Cardiac atrium fibroblast (primary cell): ENCODE data around the gene PCDHGA4. TPM values are rescaled to one million over a fixed set of nuclear protein-coding genes. Genes with fewer than 3 reads are reported as not detected.

Source experiments
- total RNA-seq: library from RNA; depleted of rRNA; stranded (reverse); fragments of >200 nt; gene quantifications from 2 replicates; pipeline ENCODE4 v1.2.3, GENCODE V29; 2015

Gene PCDHGA4
- 4.7 and 6.3 TPM in 2 replicates for total RNA-seq

DNA sequence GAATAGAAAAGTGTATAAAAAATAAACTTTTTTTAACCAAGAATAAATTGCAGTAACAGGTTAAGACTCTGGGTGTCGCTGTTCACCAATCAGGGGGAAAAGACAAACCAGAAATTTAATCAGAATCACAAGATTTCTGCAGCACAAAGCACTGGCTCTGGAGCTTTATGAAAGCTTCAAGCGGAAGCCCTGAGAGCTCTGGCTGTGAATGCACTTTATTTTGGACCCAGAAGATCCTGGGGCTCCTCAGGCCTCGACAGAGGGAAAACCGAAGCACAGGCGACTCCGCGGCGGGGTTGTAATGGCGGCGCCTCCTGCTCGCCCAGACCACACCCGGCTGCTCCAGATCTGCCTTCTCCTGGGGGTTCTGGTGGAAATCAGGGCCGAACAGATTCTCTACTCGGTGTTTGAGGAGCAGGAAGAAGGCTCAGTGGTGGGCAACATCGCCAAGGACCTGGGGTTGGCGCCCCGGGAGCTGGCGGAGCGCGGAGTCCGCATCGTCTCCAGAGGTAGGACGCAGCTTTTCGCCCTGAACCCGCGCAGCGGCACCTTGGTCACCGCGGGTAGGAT lies at the start of gene PCDHGA4:
Gene PCDHGA4 (plus strand): TSS at position 122 of the 570 bp plus-strand sequence. CDS start 87 bp downstream, at position 209.

DNA sequence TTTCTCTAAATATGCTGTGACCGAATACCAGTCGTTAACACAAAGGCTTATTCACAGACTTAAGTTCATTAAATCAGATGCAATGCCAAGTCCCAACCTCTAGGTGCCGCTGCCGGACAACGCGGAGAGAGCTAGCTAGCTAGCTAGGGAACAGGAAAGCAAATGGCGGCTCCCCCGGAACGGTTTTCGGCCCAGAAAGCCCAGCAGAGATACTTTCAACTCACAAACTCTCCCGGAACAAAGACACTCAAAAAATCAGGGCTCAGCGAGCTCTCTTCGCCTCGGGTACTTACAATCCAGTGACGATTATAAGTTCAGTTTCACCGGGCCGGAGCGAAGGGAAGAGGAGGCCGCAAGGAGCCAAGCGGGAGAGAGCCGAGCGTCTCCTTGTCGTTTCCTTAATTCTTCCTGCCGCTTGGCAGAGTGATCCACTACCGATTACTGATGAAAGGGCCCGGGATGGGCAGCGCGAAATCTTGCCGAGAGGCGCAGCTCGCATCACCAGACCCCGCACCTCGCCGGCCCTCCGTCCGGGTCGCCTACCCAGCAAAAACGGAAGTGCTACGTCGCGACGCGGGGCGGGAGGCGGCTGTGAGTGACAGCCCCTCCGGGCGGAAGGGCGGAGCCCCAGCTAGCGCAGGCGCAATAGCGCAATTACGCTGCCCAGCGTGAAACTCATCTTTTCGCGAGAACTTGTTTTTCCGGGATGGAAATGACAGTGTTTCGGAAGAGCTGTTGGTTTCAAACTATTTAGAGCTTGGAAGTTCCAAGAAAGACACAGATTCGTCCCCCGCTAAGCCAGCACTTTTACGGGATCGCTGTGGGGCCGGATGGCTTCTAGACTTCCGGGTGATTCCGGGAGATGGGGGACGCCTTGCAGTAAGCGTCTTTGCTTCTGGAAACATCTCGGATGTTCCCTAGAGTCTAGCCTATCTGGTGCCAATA lies 34.3 kb upstream of the PCDHGA4 start, which contains the start of gene TAF7:
Gene TAF7 (minus strand): TSS at position 560 of the 945 bp plus-strand sequence. CDS start 740 bp downstream, outside the sequence.

DNA sequence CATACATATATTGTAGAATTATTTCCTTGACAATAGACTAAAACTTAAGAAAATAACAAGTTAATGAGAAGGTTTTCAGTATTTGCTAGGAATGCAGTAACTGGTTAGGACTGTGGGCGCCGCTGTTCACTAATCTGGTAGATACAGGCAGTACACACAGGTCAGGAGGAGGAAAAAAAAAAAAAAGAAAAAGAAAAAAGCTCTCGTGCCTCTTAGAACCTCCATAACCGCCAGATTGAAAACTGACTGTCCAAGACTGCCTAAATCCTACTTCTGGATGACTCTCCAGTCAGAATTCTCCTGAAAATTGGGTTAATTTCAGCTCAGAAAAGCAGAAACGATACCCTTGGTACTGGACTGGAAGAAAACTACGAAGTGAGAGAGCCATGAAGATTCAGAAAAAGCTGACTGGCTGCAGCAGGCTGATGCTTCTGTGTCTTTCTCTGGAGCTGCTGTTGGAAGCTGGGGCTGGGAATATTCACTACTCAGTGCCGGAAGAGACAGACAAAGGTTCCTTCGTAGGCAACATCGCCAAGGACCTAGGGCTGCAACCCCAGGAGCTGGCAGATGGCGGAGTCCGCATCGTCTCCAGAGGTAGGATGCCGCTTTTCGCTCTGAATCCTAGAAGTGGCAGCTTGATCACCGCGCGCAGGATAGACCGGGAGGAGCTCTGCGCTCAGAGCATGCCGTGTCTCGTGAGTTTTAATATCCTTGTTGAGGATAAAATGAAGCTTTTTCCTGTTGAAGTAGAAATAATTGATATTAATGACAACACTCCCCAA lies 24.3 kb upstream of the PCDHGA4 start, which contains the start of gene PCDHGA1:
Gene PCDHGA1 (plus strand): TSS at position 216 of the 782 bp plus-strand sequence.

DNA sequence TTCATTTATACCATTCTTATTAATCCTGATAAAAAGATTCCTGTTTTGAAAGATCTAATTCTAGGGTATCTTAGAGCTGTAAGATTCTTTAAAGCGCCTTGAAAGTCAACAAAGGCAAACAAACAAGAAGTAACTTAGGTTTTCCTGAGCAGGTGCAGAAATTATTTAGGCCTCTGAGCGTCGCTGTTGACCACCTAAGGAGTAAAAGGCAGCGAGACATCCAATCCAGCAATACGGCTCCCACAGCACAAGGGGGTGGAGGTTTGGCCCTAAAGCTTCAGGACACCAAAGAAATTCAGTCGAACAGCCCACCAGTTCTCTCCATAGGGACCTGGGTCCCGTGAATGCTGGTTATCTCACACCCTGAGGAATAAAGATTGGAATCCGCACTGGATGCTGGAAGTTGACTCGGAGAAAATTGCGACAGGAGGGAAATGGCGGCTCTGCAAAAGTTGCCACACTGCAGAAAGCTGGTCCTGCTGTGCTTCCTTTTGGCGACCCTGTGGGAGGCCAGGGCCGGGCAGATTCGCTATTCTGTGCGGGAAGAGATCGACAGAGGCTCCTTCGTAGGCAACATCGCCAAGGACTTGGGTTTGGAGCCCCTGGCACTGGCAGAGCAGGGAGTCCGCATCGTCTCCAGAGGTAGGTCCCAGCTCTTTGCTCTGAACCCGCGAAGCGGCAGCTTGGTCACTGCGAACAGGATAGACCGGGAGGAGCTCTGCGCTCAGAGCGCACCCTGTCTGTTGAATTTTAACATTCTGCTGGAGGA lies 16.1 kb upstream of the PCDHGA4 start, which contains the start of gene PCDHGA2:
Gene PCDHGA2 (plus strand): TSS at position 223 of the 769 bp plus-strand sequence.

DNA sequence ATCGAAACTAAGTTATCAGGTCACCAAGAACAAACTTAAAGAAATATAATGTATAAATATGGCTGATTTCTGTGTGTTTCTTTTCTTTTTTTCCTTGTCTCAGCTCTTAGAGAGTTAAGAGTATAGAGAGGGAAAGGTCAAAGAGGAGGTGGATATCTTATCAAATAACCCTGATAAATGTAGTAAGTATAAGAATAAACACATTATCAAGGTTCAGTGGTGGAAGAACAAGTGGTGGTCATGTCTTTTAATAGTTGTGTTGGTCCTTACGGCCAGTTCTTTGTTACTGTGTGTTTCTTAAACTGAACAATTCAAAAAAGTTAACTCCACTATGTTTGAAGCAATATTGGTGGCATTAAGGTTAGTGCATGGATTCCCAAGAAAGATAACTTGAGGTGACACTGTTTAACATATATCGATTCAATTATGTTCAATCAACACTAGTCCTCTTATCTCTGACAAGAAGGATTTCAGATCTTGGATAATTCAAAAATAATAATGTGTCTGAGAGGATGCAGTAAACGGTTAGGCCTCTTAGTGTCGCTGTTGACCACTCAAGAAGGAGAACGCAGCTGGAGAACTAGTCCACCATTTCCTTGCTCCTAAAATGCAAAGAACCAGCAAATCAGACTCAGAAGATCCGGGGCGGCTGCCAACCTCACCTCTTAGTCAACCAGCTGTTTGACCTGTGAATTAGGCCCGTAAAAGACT lies 11.4 kb upstream of the PCDHGA4 start, which contains the start of gene PCDHGA3:
Gene PCDHGA3 (plus strand): TSS at position 588 of the 711 bp plus-strand sequence. CDS start 205 bp downstream, outside the sequence.

DNA sequence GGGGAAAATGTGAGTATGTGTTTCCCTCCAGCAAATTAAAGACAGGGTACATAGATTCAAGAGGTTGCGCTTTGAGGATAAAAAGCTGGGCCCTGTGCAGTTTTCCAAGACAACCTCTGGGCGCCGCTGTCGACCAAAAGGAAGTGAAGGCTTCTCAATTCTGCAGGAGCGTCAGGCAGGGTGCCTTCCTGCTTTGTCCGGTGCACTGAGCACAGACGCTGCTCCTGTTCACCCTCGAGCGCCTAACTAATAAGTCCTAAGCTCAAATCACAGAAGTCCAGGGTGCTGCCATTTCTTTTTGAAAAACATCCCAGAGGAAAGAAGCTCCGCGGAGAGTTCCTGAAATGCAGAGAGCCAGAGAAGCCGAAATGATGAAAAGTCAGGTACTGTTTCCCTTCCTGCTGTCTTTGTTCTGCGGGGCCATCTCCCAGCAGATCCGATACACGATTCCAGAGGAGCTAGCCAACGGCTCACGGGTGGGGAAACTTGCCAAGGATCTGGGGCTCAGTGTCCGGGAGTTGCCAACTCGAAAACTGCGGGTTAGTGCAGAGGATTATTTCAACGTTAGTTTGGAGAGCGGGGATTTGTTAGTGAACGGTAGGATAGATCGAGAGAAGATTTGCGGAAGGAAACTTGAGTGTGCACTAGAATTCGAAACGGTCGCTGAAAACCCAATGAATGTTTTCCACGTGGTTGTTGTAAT lies 4.8 kb upstream of the PCDHGA4 start, which contains the start of gene PCDHGB1:
Gene PCDHGB1 (plus strand): TSS at position 183 of the 703 bp plus-strand sequence. CDS start 162 bp downstream, at position 345.

DNA sequence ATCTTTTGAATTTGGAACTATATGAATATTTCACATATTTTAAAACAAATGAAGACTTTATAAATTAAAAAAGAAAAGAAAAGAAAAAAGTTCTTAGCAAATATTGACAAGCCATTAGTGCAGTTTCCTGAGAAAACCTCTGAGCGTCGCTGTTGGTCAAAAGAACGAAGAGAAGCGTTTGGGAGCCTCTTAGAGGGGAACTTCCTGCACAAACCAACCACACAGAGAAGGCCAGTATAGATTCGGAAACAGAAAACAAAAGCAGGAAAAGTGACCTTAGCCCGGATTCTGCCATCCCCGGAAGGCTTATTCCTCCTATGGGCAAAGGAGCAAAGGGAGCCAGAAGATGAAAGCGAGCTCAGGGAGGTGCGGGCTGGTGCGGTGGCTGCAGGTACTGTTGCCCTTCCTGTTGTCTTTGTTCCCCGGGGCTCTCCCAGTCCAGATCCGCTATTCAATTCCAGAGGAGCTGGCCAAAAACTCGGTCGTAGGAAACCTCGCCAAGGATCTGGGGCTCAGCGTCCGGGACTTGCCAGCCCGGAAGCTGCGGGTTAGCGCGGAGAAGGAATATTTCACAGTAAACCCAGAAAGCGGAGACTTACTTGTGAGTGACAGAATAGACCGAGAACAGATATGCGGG lies 5.1 kb downstream of the PCDHGA4 start, which contains the start of gene PCDHGB2:
Gene PCDHGB2 (plus strand): TSS at position 205 of the 637 bp plus-strand sequence. CDS start 142 bp downstream, at position 347.

DNA sequence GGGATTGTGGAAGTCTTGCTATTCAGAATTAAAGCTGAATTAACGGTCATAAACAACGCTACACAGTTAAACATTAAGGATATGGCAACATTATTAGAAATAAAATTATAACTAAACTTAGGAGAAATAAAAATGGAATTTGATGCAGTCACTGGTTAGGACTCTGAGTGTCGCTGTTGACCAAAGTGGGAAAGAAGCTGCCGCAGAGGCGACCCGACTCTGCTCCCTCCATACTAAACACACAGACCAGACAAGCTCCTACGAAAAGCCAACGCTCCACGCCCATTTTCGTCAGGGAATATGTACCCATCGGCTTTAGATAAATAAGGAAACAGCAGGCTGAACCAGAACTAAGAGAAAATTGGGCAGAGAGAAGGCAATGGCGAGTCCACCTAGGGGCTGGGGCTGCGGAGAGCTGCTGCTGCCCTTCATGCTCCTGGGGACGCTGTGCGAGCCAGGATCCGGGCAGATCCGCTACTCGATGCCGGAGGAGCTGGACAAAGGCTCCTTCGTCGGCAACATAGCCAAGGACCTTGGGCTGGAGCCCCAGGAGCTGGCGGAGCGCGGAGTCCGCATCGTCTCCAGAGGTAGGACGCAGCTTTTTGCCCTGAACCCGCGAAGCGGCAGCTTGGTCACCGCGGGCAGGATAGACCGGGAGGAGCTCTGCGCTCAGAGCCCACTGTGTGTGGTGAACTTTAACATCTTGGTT lies 9.3 kb downstream of the PCDHGA4 start, which contains the start of gene PCDHGA5:
Gene PCDHGA5 (plus strand): TSS at position 211 of the 709 bp plus-strand sequence. CDS start 169 bp downstream, at position 380.

DNA sequence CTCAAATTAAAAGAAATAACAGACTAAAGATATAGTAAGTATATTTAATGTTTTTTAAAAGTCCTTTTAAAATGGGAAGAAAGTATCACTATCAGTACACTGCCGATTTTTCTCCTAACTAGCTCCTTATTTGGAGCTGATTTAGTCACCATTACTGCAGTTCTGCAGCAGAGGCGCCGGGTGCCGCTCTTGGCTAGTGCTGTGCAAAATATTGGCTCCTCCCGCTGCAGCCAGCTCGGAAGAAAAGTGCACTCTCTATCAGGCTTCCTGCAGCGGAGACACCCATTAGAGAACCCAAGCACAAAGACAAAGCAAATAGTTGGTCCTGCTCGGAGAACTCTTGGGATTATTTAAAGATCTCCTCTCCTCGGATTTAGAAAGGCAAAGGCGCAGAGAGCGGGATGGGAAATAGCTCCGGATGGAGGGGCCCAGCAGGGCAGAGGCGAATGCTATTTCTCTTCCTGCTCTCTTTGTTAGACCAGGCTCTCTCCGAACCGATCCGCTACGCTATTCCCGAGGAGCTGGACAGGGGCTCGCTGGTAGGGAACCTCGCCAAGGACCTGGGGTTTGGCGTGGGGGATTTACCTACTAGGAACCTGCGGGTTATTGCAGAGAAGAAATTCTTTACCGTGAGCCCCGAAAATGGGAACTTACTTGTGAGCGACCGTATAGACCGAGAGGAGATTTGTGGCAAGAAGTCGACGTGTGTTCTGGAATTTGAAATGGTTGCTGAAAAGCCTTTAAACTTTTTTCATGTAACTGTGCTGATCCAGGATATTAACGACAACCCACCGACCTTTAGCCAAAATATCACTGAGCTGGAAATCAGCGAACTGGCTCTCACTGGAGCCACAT lies 15.4 kb downstream of the PCDHGA4 start, which contains the start of gene PCDHGB3:
Gene PCDHGB3 (plus strand): TSS at position 249 of the 855 bp plus-strand sequence. CDS start 153 bp downstream, at position 402.

DNA sequence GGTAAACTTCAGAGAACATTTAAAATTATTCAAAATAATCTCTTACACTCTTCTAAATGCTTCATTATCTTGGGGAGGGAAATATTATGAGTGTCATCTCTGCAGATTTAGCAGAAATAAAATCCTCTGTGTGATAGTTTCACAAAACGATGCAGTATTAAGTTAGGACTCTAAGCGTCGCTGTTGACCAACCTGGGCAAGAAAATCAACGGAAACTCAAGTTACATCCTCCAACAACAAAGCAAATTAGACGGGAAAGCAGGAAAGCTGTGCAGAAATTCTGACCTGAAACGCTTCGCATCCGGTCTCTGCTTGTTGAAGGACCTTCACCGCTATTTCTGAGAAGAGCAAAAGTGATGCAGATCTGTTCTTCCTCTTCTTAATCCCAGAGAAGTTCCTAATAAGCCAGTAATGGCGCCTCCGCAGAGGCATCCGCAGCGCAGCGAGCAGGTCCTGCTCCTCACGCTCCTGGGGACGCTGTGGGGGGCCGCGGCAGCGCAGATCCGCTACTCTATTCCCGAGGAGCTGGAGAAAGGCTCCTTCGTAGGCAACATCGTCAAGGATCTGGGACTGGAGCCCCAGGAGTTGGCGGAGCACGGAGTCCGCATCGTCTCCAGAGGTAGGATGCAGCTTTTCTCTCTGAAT lies 19.0 kb downstream of the PCDHGA4 start, which contains the start of gene PCDHGA6:
Gene PCDHGA6 (plus strand): TSS at position 219 of the 645 bp plus-strand sequence. CDS start 193 bp downstream, at position 412.

DNA sequence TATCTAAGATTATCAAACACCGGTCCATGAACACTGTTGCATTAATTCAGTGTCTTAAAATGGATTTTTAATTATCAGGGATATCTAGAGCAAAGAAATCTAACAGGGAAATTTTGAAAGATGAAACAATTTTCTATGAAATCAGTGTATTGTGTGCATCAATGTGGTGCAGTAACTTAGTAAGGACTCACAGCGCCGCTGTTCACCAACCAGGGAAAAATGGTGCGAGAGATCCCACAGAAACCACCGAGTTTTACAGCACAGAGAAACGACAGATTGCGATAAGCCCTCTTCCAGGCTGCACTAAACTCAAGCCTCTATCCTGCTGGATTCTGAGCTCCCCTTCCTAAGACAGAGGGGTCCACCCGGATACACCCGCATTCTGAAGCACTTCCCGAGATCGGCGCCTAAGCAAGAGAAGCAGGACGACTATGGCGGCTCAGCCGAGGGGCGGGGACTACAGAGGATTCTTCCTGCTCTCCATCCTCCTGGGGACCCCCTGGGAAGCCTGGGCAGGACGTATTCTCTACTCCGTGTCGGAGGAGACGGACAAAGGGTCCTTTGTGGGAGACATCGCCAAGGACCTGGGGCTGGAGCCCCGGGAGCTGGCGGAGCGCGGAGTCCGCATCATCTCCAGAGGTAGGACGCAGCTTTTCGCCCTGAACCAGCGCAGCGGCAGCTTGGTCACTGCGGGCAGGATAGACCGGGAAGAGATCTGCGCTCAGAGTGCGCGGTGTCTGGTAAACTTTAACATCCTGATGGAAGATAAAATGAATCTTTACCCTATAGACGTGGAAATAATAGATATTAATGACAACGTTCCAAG lies 27.9 kb downstream of the PCDHGA4 start, which contains the start of gene PCDHGA7:
Gene PCDHGA7 (plus strand): TSS at position 274 of the 826 bp plus-strand sequence. CDS start 158 bp downstream, at position 432.

DNA sequence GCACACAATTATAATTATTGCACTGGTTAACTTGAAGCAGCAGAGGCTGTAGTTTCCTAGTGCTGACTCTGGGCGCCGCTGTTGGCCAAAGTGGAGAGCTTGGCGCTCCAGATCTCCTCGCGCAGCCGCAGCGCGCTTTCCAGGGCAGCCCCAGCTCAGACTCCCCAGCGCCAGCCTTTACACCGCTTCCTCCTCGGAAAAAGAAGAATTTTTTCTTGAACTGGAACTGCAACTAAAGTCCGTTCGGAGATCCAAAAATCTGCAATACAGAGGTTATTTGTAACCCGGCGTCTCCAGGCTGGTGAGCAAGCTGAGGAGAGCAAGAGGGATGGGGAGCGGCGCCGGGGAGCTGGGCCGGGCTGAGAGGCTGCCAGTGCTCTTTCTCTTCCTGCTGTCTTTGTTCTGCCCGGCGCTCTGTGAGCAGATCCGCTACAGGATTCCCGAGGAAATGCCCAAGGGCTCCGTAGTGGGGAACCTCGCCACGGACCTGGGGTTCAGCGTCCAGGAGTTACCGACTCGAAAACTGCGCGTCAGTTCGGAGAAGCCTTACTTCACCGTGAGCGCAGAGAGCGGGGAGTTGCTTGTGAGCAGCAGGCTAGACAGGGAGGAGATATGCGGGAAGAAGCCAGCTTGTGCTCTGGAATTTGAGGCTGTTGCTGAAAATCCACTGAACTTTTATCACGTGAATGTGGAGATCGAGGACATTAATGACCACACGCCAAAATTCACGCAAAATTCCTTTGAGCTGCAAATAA lies 32.9 kb downstream of the PCDHGA4 start, which contains the start of gene PCDHGB4:
Gene PCDHGB4 (plus strand): TSS at position 142 of the 755 bp plus-strand sequence. CDS start 187 bp downstream, at position 329.

DNA sequence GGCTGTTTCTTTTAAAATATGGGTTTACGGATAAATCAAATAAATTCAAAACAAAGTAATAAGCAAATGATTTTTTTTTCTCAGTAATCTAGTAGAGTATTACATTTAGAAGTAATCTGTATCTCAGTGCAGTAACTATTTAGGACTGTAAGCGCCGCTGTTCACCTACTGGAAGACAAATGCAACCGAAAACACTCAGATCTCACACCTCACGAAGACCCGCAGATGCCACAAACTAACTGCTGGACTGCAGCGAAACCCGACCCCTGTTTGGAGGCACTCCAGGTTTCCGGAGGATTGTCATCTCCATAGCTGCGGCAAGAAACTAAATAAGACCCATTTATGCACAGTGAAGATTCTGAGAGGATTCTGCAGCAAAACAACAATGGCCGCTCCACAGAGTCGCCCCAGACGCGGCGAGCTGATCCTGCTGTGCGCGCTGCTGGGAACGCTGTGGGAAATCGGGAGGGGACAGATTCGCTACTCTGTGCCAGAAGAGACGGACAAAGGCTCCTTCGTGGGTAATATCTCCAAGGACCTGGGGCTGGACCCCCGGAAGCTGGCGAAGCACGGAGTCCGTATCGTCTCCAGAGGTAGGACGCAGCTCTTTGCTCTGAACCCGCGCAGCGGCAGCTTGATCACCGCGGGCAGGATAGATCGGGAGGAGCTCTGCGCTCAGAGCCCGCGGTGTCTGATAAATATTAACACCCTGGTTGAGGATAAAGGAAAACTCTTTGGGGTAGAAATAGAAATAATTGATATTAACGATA lies 37.8 kb downstream of the PCDHGA4 start, which contains the start of gene PCDHGA8:
Gene PCDHGA8 (plus strand): TSS at position 205 of the 770 bp plus-strand sequence. CDS start 181 bp downstream, at position 386.

